HCT116 (cell line): ENCODE data around the gene RC3H2. TPM values are rescaled to one million over a fixed set of nuclear protein-coding genes. Genes with fewer than 3 reads are reported as not detected.

Experiments used
- ATAC-seq: fragments of 200-7000 bp; cut with Tn5 transposase; 2 replicates; pipeline ENCODE4 v1.9.1; 2020; ENCODE audit warnings: mild to moderate bottlenecking, moderate library complexity
- BruUV-seq: library from RNA; stranded (reverse); fragments of 400-500 nt; replicated peaks from 2 replicates; lab custom pipeline; 2021; lab: Mats Ljungman, UMichigan
- CTCF ChIA-PET: fragments of 300-600 bp; sonication (Branson Sonifier 250); formaldehyde crosslinking; loops from one replicate; lab custom pipeline; 2021; ENCODE audit warnings: antibody characterized with exemption; lab: Charles Lee
- POLR2A ChIA-PET: fragments of 300-600, 350-600 bp; sonication (Branson Sonifier 250); formaldehyde crosslinking; loops from one replicate; lab custom pipeline; 2021; ENCODE audit warnings: antibody characterized with exemption; lab: Charles Lee
- RAD21 ChIA-PET, 2 experiments: fragments of 300-600 bp; sonication (Branson Sonifier 250); formaldehyde crosslinking; loops; one replicate each; lab custom pipeline; 2023; ENCODE audit warnings: low total read pairs in 2 of 2; ENCODE audit not compliant: uncharacterized antibody in 2 of 2, unreplicated experiment in 2 of 2, low non-redundant PET in 1 of 2; lab: Charles Lee
- DNase-seq: peaks from one replicate; pipeline ENCODE4 v3.0.0-alpha.2; 2010; ENCODE audit warnings: low read depth, low spot score
- H2AFZ ChIP-seq: fragments of 200-600 bp; shearing (Covaris generic), sonication (generic); 2 replicates; pipeline ENCODE4 v1.6.1; 2017; ENCODE audit warnings: low read depth, mixed run types, mixed read lengths, antibody characterized with exemption, low read length; ENCODE audit not compliant: poor library complexity, severe bottlenecking
- H3K27ac ChIP-seq: 2 replicates; pipeline ENCODE4 v1.5.1; 2012; ENCODE audit warnings: low read depth, low read length
- H3K27me3 ChIP-seq: fragments of 200-600 bp; sonication (generic); 2 replicates; pipeline ENCODE4 v1.6.1; 2016; ENCODE audit warnings: mixed run types, low read length, mixed read lengths; ENCODE audit not compliant: insufficient read depth
- H3K36me3 ChIP-seq, 2 experiments: fragments of 200-500 bp in 1 of 2; fragments of 200-600 bp in 1 of 2; sonication (Bioruptor generic) in 1 of 2; sonication (generic) in 1 of 2; 2 replicates each; pipeline versions ENCODE4 v1.5.1 to v1.6.1; 2014 to 2016; ENCODE audit warnings: low read length in 2 of 2, inconsistent platforms in 1 of 2, mixed read lengths in 1 of 2, mixed run types in 1 of 2; ENCODE audit not compliant: insufficient read depth in 2 of 2, control insufficient read depth in 1 of 2
- H3K4me1 ChIP-seq, 2 experiments: fragments of 200-600 bp in 1 of 2; sonication (generic) in 1 of 2; 2 replicates each; pipeline versions ENCODE4 v1.5.1 to v1.6.1; 2012 to 2017; ENCODE audit warnings: low read length in 2 of 2, inconsistent platforms in 1 of 2, mild to moderate bottlenecking in 1 of 2, mixed read lengths in 1 of 2, mixed run types in 1 of 2, moderate library complexity in 1 of 2; ENCODE audit not compliant: insufficient read depth in 2 of 2, control insufficient read depth in 1 of 2
- H3K4me2 ChIP-seq: fragments of 200-600 bp; sonication (generic); 2 replicates; pipeline ENCODE4 v1.6.1; 2017; ENCODE audit warnings: mixed run types, low read length, mixed read lengths
- H3K4me3 ChIP-seq, 2 experiments: fragments of 200-600 bp in 1 of 2; sonication (generic) in 1 of 2; replicated peaks in 1 of 2; 2 replicates each; pipeline ENCODE4 v1.5.1; 2011 to 2016; ENCODE audit warnings: low read length in 2 of 2, control low read depth in 1 of 2, low read depth in 1 of 2, mild to moderate bottlenecking in 1 of 2, mixed read lengths in 1 of 2, mixed run types in 1 of 2
- H3K79me2 ChIP-seq: fragments of 200-600 bp; sonication (generic); 2 replicates; pipeline ENCODE4 v1.6.1; 2017; ENCODE audit warnings: mild to moderate bottlenecking, mixed run types, low read length, moderate library complexity, mixed read lengths; ENCODE audit not compliant: insufficient read depth
- H3K9ac ChIP-seq: fragments of 200-600 bp; sonication (generic); 2 replicates; pipeline ENCODE4 v1.6.1; 2016; ENCODE audit warnings: low read length, mixed read lengths
- H3K9me2 ChIP-seq: fragments of 200-600 bp; sonication (generic), shearing (Covaris generic); 2 replicates; pipeline ENCODE4 v1.6.1; 2017; ENCODE audit warnings: mixed run types, mild to moderate bottlenecking, moderate library complexity; ENCODE audit not compliant: insufficient read depth
- H3K9me3 ChIP-seq, 2 experiments: fragments of 200-500 bp in 1 of 2; fragments of 200-600 bp in 1 of 2; sonication (Bioruptor generic) in 1 of 2; sonication (generic) in 1 of 2; 2 replicates each; pipeline ENCODE4 v1.6.1; 2014 to 2017; ENCODE audit warnings: low read length in 2 of 2, mixed read lengths in 2 of 2, inconsistent platforms in 1 of 2, low read depth in 1 of 2, mild to moderate bottlenecking in 1 of 2, mixed run types in 1 of 2, moderate library complexity in 1 of 2; ENCODE audit not compliant: control insufficient read depth in 1 of 2, insufficient read depth in 1 of 2
- H4K20me1 ChIP-seq: fragments of 200-600 bp; sonication (generic), shearing (Covaris generic); 2 replicates; pipeline ENCODE4 v1.6.1; 2017; ENCODE audit warnings: mixed run types, mild to moderate bottlenecking, moderate library complexity; ENCODE audit not compliant: insufficient read depth
- ATF3 ChIP-seq: IDR thresholded peaks from 2 replicates; pipeline ENCODE4 v1.6.1; 2012
- CEBPB ChIP-seq: IDR thresholded peaks from 2 replicates; pipeline ENCODE4 v1.6.1; 2012; ENCODE audit warnings: low read depth
- CTCF ChIP-seq, 3 experiments: fragments of 200-600 bp in 1 of 3; sonication (generic) in 1 of 3; IDR thresholded peaks in 2 of 3; conservative IDR thresholded peaks in 1 of 3; 2 replicates each; pipeline ENCODE4 v1.5.1; 2012 to 2017; ENCODE audit warnings: low read depth in 2 of 3, low read length in 2 of 3, antibody characterized with exemption in 1 of 3, borderline replicate concordance in 1 of 3, control low read depth in 1 of 3, mild to moderate bottlenecking in 1 of 3, mixed read lengths in 1 of 3, mixed run types in 1 of 3, moderate library complexity in 1 of 3; ENCODE audit not compliant: insufficient read depth in 1 of 3
- EGR1 ChIP-seq: IDR thresholded peaks from 2 replicates; pipeline ENCODE4 v1.6.1; 2012; ENCODE audit warnings: low read depth
- ELF1 ChIP-seq: IDR thresholded peaks from 2 replicates; pipeline ENCODE4 v1.6.1; 2012; ENCODE audit warnings: low read depth, borderline replicate concordance
- EZH2 ChIP-seq: fragments of 200-600 bp; sonication (generic); IDR thresholded peaks from 2 replicates; pipeline ENCODE4 v1.6.1; 2017; ENCODE audit warnings: antibody characterized with exemption, mixed run types
- FOSL1 ChIP-seq: IDR thresholded peaks from 2 replicates; pipeline ENCODE4 v1.6.1; 2012; ENCODE audit warnings: low read depth
- JUND ChIP-seq: IDR thresholded peaks from 2 replicates; pipeline ENCODE4 v1.6.1; 2012
- POLR2AphosphoS5 ChIP-seq: IDR thresholded peaks from 2 replicates; pipeline ENCODE4 v1.6.1; 2011; ENCODE audit warnings: mild to moderate bottlenecking, low read depth, low read length, moderate library complexity
- RAD21 ChIP-seq: IDR thresholded peaks from 2 replicates; pipeline ENCODE4 v1.6.1; 2012; ENCODE audit warnings: low read depth, mild to moderate bottlenecking
- SIN3A ChIP-seq: IDR thresholded peaks from 2 replicates; pipeline ENCODE4 v1.6.1; 2012; ENCODE audit warnings: low read depth
- SRF ChIP-seq: IDR thresholded peaks from 2 replicates; pipeline ENCODE4 v1.6.1; 2012; ENCODE audit warnings: low read depth
- TCF7L2 ChIP-seq: IDR thresholded peaks from 2 replicates; pipeline ENCODE4 v1.7.0; 2011; ENCODE audit warnings: borderline replicate concordance, inconsistent platforms; ENCODE audit not compliant: insufficient read depth, insufficient read length; ENCODE audit errors: extremely low read depth
- YY1 ChIP-seq: IDR thresholded peaks from 2 replicates; pipeline ENCODE4 v1.6.1; 2011; ENCODE audit warnings: low read length, low read depth, moderate library complexity, mild to moderate bottlenecking; ENCODE audit not compliant: insufficient replicate concordance; ENCODE audit errors: extremely low read depth
- intact Hi-C: fragments of 100-400 bp; cut with micrococcal nuclease; formaldehyde crosslinking; loops from 2 replicates; pipeline ENCODE4 v1.10.0; 2022
- total RNA-seq: library from RNA; stranded (reverse); gene quantifications from one replicate; pipeline ENCODE4 v1.2.1, GENCODE V29; 2021; ENCODE audit not compliant: unreplicated experiment
- TF ChIP-seq, protein P1 (sequence below): IDR thresholded peaks from 2 replicates; pipeline ENCODE4 v1.6.1; 2011; ENCODE audit warnings: mild to moderate bottlenecking, low read length, moderate library complexity; ENCODE audit not compliant: insufficient replicate concordance; ENCODE audit errors: extremely low read depth
- TF ChIP-seq, protein P2 (sequence below): IDR thresholded peaks from 2 replicates; pipeline ENCODE4 v1.6.1; 2012; ENCODE audit warnings: low read depth

RC3H2 gene
- total RNA-seq, 1 experiment from 2014 or later, result 53.8 TPM

GRCh38 chr9:122936464-122936863 lies 31.3 kb upstream of the RC3H2 start:
- Histone ChIP-seq H3K4me1 (peaks cover 2 to 16% of the 10 kb centered on the region in 2 experiments; a peak in 2 of 4 replicates), H4K20me1 (no peaks in the 10 kb centered on the region), H3K4me3 (no peak overlapping the region), H2AFZ (no peak overlapping the region), H3K27me3 (no peaks in the 10 kb centered on the region), H3K79me2 (peaks cover 62% of the 10 kb centered on the region), H3K9me2 (0 out of 2 replicates have a peak, but pooled peaks cover 3% of the 10 kb centered on the region)
- RAD21 ChIA-PET, result no interaction called here
- no peak for ATAC-seq
- DNase-seq, result no peak
- no TSS peak for BruUV-seq
- intact Hi-C loops, result no loop called here
- TF ChIP-seq POLR2AphosphoS5 (no peak), EGR1 (no peak), ELF1 (no peak), CTCF (IDR thresholded peaks at IDR 0.05 in 2 of 3, conservative IDR thresholded peaks at IDR 0.05 in 1 of 3; ENCODE audit: borderline replicate concordance in 1 of 3, insufficient read depth in 1 of 3, low read depth in 2 of 3, low read length in 2 of 3) (no peak), SIN3A (no peak), CEBPB (no peak), YY1 (no peak), FOSL1 (no peak), EZH2 (no peak), TCF7L2 (no peak), RAD21 (no peak), ATF3 (no peak), SRF (no peak), JUND (no peak)
- TF ChIP-seq, protein P1, sequence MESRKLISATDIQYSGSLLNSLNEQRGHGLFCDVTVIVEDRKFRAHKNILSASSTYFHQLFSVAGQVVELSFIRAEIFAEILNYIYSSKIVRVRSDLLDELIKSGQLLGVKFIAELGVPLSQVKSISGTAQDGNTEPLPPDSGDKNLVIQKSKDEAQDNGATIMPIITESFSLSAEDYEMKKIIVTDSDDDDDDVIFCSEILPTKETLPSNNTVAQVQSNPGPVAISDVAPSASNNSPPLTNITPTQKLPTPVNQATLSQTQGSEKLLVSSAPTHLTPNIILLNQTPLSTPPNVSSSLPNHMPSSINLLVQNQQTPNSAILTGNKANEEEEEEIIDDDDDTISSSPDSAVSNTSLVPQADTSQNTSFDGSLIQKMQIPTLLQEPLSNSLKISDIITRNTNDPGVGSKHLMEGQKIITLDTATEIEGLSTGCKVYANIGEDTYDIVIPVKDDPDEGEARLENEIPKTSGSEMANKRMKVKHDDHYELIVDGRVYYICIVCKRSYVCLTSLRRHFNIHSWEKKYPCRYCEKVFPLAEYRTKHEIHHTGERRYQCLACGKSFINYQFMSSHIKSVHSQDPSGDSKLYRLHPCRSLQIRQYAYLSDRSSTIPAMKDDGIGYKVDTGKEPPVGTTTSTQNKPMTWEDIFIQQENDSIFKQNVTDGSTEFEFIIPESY, result no peak
- TF ChIP-seq, protein P2, sequence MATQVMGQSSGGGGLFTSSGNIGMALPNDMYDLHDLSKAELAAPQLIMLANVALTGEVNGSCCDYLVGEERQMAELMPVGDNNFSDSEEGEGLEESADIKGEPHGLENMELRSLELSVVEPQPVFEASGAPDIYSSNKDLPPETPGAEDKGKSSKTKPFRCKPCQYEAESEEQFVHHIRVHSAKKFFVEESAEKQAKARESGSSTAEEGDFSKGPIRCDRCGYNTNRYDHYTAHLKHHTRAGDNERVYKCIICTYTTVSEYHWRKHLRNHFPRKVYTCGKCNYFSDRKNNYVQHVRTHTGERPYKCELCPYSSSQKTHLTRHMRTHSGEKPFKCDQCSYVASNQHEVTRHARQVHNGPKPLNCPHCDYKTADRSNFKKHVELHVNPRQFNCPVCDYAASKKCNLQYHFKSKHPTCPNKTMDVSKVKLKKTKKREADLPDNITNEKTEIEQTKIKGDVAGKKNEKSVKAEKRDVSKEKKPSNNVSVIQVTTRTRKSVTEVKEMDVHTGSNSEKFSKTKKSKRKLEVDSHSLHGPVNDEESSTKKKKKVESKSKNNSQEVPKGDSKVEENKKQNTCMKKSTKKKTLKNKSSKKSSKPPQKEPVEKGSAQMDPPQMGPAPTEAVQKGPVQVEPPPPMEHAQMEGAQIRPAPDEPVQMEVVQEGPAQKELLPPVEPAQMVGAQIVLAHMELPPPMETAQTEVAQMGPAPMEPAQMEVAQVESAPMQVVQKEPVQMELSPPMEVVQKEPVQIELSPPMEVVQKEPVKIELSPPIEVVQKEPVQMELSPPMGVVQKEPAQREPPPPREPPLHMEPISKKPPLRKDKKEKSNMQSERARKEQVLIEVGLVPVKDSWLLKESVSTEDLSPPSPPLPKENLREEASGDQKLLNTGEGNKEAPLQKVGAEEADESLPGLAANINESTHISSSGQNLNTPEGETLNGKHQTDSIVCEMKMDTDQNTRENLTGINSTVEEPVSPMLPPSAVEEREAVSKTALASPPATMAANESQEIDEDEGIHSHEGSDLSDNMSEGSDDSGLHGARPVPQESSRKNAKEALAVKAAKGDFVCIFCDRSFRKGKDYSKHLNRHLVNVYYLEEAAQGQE, result no peak
- TF ChIP-seq, all 23 proteins: peak for 0
- H3K9ac ChIP-seq, result no peak overlapping the region
- peaks cover 4 to 10% of the 10 kb centered on the region in 2 experiments; a peak in 2 of 4 replicates for H3K36me3 ChIP-seq
- ChIA-PET POLR2A (no interaction called here), CTCF (no interaction called here)
- H3K4me2 ChIP-seq, result no peak overlapping the region
- H3K9me3 ChIP-seq, result no peaks in the 10 kb centered on the region
- H3K27ac ChIP-seq, result no peak overlapping the region
